Thyroid gland (tissue), 4 donors: ENCODE data around the gene TRIM7. TPM values are rescaled to one million over a fixed set of nuclear protein-coding genes. Genes with fewer than 3 reads are reported as not detected.

ENCODE experiments used
- DNase-seq, 2 donors: peaks; one replicate each; pipeline ENCODE4 v3.0.0-alpha.2; 2019
- H3K27ac ChIP-seq, 3 donors: fragments of 200-600 bp; sonication (generic); 1 replicate in 2 of 3; 2 replicates in 1 of 3; pipeline ENCODE4 v1.5.1; 2016 to 2019; ENCODE audit warnings: mild to moderate bottlenecking in 1 of 3, moderate library complexity in 1 of 3
- H3K27me3 ChIP-seq: fragments of 200-600 bp; sonication (generic); one replicate; pipeline ENCODE4 v1.5.1; 2019
- H3K36me3 ChIP-seq, 2 donors: fragments of 200-600 bp; sonication (generic); one replicate each; pipeline ENCODE4 v1.5.1; 2016 to 2019
- H3K4me1 ChIP-seq, 2 donors: fragments of 200-600 bp; sonication (generic); one replicate each; pipeline ENCODE4 v1.5.1; 2017 to 2019
- H3K4me3 ChIP-seq, 3 donors: fragments of 200-600 bp; sonication (generic); replicated peaks in 1 of 3; 1 replicate in 2 of 3; 2 replicates in 1 of 3; pipeline ENCODE4 v1.5.1; 2016; ENCODE audit warnings: mild to moderate bottlenecking in 1 of 3
- H3K9me3 ChIP-seq: fragments of 200-600 bp; sonication (generic); one replicate; pipeline ENCODE4 v1.5.1; 2017
- POLR2A ChIP-seq, 2 donors: fragments of 450-650 bp; IDR thresholded peaks; one replicate each; pipeline ENCODE4 v1.6.1; 2017; ENCODE audit warnings: antibody characterized with exemption in 2 of 2, mild to moderate bottlenecking in 2 of 2, moderate library complexity in 1 of 2
- WGBS, 2 donors: methylation state at CpG; one replicate each; pipeline ENCODE4 v1.1.5; 2017; 5-methylcytosine and 5-hydroxymethylcytosine counted together
- intact Hi-C: fragments of 100-400 bp; cut with DNase I; formaldehyde crosslinking; loops from one replicate; pipeline ENCODE4 v1.15.1; 2023
- total RNA-seq, 4 donors: library from RNA; depleted of rRNA; stranded (reverse); fragments of >200 nt; gene quantifications; one replicate each; pipeline ENCODE4 v1.2.3, GENCODE V29; 2016
- TF ChIP-seq, protein P1 (sequence below), 6 experiments: fragments of 200-600 bp in 3 of 6; fragments of 450-650 bp in 3 of 6; sonication (generic) in 3 of 6; IDR thresholded peaks; one replicate each; pipeline ENCODE4 v1.5.1; 2016 to 2019; ENCODE audit warnings: antibody characterized with exemption in 6 of 6, mild to moderate bottlenecking in 2 of 6, inconsistent platforms in 1 of 6, moderate library complexity in 1 of 6

The TRIM7 gene
- total RNA-seq, 4 donors from 2014 or later: 12.3 to 14.2 (median 13.0) TPM

- DNase-seq: peak; percentile 92
- H3K4me3 ChIP-seq: peak within 1 kb of the TSS; percentile 42 to 67 (median 59)
- intact Hi-C loops: no loop called here
- peaks cover 34 to 35% of the 10 kb centered on the region in 2 donors for H3K36me3 ChIP-seq
- no peaks in the 10 kb centered on the region for H3K27me3 ChIP-seq
- peak within 1 kb of the TSS; percentile 80 to 95 (median 93) for H3K27ac ChIP-seq
- TF ChIP-seq POLR2A (IDR thresholded peaks at IDR 0.05): peak; percentile 71 to 82
- TF ChIP-seq, protein P1, sequence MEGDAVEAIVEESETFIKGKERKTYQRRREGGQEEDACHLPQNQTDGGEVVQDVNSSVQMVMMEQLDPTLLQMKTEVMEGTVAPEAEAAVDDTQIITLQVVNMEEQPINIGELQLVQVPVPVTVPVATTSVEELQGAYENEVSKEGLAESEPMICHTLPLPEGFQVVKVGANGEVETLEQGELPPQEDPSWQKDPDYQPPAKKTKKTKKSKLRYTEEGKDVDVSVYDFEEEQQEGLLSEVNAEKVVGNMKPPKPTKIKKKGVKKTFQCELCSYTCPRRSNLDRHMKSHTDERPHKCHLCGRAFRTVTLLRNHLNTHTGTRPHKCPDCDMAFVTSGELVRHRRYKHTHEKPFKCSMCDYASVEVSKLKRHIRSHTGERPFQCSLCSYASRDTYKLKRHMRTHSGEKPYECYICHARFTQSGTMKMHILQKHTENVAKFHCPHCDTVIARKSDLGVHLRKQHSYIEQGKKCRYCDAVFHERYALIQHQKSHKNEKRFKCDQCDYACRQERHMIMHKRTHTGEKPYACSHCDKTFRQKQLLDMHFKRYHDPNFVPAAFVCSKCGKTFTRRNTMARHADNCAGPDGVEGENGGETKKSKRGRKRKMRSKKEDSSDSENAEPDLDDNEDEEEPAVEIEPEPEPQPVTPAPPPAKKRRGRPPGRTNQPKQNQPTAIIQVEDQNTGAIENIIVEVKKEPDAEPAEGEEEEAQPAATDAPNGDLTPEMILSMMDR (IDR thresholded peaks at IDR 0.05): peak in 1 of 6 experiments; percentile 16
- H3K4me1 ChIP-seq: peaks cover 32 to 43% of the 10 kb centered on the region in 2 donors
- 0% methylated on average over 36 to 42 of the region's 50 CpGs for WGBS, 2 donors
- no peaks in the 10 kb centered on the region for H3K9me3 ChIP-seq
Measured at GRCh38 chr5:181243564-181244343, 38.8 kb upstream of the TRIM7 start, which contains the start of gene RACK1. Gene RACK1, minus strand, starts transcription at chr5:181243906. Its CDS starts 106 bp downstream, at chr5:181243800.

- H3K27me3 ChIP-seq: no peaks in the 10 kb centered on the region
- H3K36me3 ChIP-seq: peaks cover 40 to 42% of the 10 kb centered on the region in 2 donors
- TF ChIP-seq, protein P1 (IDR thresholded peaks at IDR 0.05): no peak
- no peak for TF ChIP-seq POLR2A (IDR thresholded peaks at IDR 0.05)
- H3K4me3 ChIP-seq: peak overlapping the region; percentile 42 to 67 (median 59)
- 4 to 6% methylated on average over 17 to 19 of the region's 25 CpGs for WGBS, 2 donors
- H3K4me1 ChIP-seq: peaks cover 25 to 37% of the 10 kb centered on the region in 2 donors
- H3K9me3 ChIP-seq: no peaks in the 10 kb centered on the region
- peak overlapping the region; percentile 80 to 95 (median 93) for H3K27ac ChIP-seq
- DNase-seq: peak; percentile 43 to 46
- intact Hi-C loops: no loop called here
Measured at GRCh38 chr5:181243018-181243563, 38.1 kb upstream of the TRIM7 start.

DNA sequence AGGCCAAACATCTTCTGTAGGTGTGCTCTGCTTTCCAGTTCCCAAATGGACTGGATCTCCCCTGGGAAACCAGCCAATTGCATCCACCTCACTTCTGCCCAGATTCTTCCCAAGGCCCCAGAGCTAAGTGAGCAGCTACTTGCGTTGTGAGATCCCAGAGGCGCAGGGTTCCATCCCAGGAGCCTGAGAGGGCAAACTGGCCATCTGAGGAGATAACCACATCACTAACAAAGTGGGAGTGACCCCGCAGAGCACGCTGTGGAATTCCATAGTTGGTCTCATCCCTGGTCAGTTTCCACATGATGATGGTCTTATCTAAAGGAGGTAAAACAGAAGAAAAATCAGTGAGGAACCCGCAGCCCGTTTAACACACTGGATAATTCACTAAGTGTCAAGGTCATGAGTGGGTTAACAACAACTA lies 37.0 kb upstream of the TRIM7 start:
- Histone ChIP-seq H3K27ac (peak overlapping the region in 2 of 3 donors; percentile 93 to 95), H3K36me3 (peaks cover 51 to 52% of the 10 kb centered on the region in 2 donors), H3K27me3 (no peaks in the 10 kb centered on the region), H3K9me3 (no peaks in the 10 kb centered on the region), H3K4me1 (peaks cover 20 to 32% of the 10 kb centered on the region in 2 donors), H3K4me3 (peak overlapping the region in 1 of 3 donors; percentile 67)
- TF ChIP-seq, protein P1 (IDR thresholded peaks at IDR 0.05): no peak
- no peak for TF ChIP-seq POLR2A (IDR thresholded peaks at IDR 0.05)
- no peak for DNase-seq
- 44 to 49% methylated on average over 6 of the region's 6 CpGs for WGBS, 2 donors
- intact Hi-C loops: no loop called here

- H3K27me3 ChIP-seq: no peaks in the 10 kb centered on the region
- no peaks in the 10 kb centered on the region for H3K9me3 ChIP-seq
- H3K4me3 ChIP-seq: peak overlapping the region in 1 of 3 donors; percentile 67
- peak overlapping the region in 1 of 3 donors; percentile 95 for H3K27ac ChIP-seq
- TF ChIP-seq, protein P1 (IDR thresholded peaks at IDR 0.05): no peak
- TF ChIP-seq POLR2A (IDR thresholded peaks at IDR 0.05): no peak
- peaks cover 56 to 58% of the 10 kb centered on the region in 2 donors for H3K36me3 ChIP-seq
- 46 to 55% methylated on average over 6 of the region's 6 CpGs for WGBS, 2 donors
- DNase-seq: no peak
- intact Hi-C loops: no loop called here
- H3K4me1 ChIP-seq: peaks cover 20 to 32% of the 10 kb centered on the region in 2 donors
Measured at GRCh38 chr5:181241393-181241975, 36.5 kb upstream of the TRIM7 start.
